CD14-positive monocyte (primary cell): Measurements from ENCODE around the gene MCC. TPM values are rescaled to one million over a fixed set of nuclear protein-coding genes. Genes with fewer than 3 reads are reported as not detected.

ENCODE experiments used
- DNase-seq, 3 donors: peaks; one replicate each; pipeline ENCODE4 v3.0.0-alpha.2; 2011 to 2022
- H2AFZ ChIP-seq: 2 replicates; pipeline ENCODE4 v1.6.0; 2012; ENCODE audit warnings: mild to moderate bottlenecking, low read depth, low read length, inconsistent platforms; ENCODE audit not compliant: insufficient read depth, poor library complexity, severe bottlenecking
- H3K27ac ChIP-seq, 2 donors: 1 replicate in 1 of 2; 2 replicates in 1 of 2; pipeline ENCODE4 v1.5.1; 2012 to 2013; ENCODE audit warnings: low read length in 2 of 2, control low read depth in 1 of 2, inconsistent platforms in 1 of 2, low read depth in 1 of 2, mild to moderate bottlenecking in 1 of 2
- H3K27me3 ChIP-seq, 2 donors: one replicate each; pipeline versions ENCODE4 v1.6.0 to v1.6.1; 2011 to 2013; ENCODE audit warnings: low read length in 2 of 2; ENCODE audit not compliant: control insufficient read depth in 2 of 2, insufficient read depth in 2 of 2
- H3K36me3 ChIP-seq, 2 donors: replicated peaks in 1 of 2; 1 replicate in 1 of 2; 2 replicates in 1 of 2; pipeline versions ENCODE4 v1.5.1 to v1.6.1; 2012 to 2013; ENCODE audit warnings: low read length in 2 of 2, control low read depth in 1 of 2, inconsistent platforms in 1 of 2, mild to moderate bottlenecking in 1 of 2; ENCODE audit not compliant: insufficient read depth in 2 of 2, control insufficient read depth in 1 of 2
- H3K4me1 ChIP-seq, 2 donors: 1 replicate in 1 of 2; 2 replicates in 1 of 2; pipeline versions ENCODE4 v1.5.1 to v1.6.1; 2012 to 2013; ENCODE audit warnings: low read length in 2 of 2, control low read depth in 1 of 2, inconsistent platforms in 1 of 2, mild to moderate bottlenecking in 1 of 2, moderate library complexity in 1 of 2; ENCODE audit not compliant: insufficient read depth in 2 of 2, control insufficient read depth in 1 of 2
- H3K4me2 ChIP-seq: replicated peaks from 2 replicates; pipeline ENCODE3; 2012; ENCODE audit warnings: low read length, moderate library complexity, mild to moderate bottlenecking; ENCODE audit not compliant: poor library complexity, severe bottlenecking; ENCODE audit errors: extremely low read depth
- H3K4me3 ChIP-seq, 3 experiments: fragments of 200-600 bp in 1 of 3; sonication (generic) in 1 of 3; replicated peaks in 1 of 3; 1 replicate in 2 of 3; 2 replicates in 1 of 3; pipeline ENCODE4 v1.5.1; 2011 to 2013; ENCODE audit warnings: low read length in 3 of 3, mild to moderate bottlenecking in 3 of 3, control low read depth in 2 of 3, low read depth in 2 of 3, inconsistent platforms in 1 of 3, moderate library complexity in 1 of 3
- H3K79me2 ChIP-seq: 2 replicates; pipeline ENCODE4 v1.6.0; 2012; ENCODE audit warnings: mild to moderate bottlenecking, control low read depth, inconsistent platforms, low read length, moderate library complexity; ENCODE audit not compliant: insufficient read depth
- H3K9ac ChIP-seq: 2 replicates; pipeline ENCODE4 v1.6.0; 2017; ENCODE audit warnings: low read length, mild to moderate bottlenecking; ENCODE audit not compliant: insufficient read depth, poor library complexity, severe bottlenecking
- H3K9me3 ChIP-seq, 2 donors: replicated peaks in 1 of 2; 1 replicate in 1 of 2; 2 replicates in 1 of 2; pipeline versions ENCODE4 v1.5.1 to v1.6.1; 2012 to 2013; ENCODE audit warnings: low read length in 2 of 2, control low read depth in 1 of 2; ENCODE audit not compliant: control insufficient read depth in 1 of 2, insufficient read depth in 1 of 2
- H4K20me1 ChIP-seq: 2 replicates; pipeline ENCODE4 v1.6.0; 2012; ENCODE audit warnings: mild to moderate bottlenecking, low read length, control low read depth, moderate library complexity; ENCODE audit not compliant: insufficient read depth
- H3K27ac Mint-ChIP-seq, 7 donors: one replicate each; pipeline ENCODE4 v1.8.0; 2020; ENCODE audit warnings: mild to moderate bottlenecking in 7 of 7, mixed read lengths in 7 of 7, moderate library complexity in 6 of 7, inconsistent platforms in 2 of 7
- H3K27me3 Mint-ChIP-seq, 3 donors: one replicate each; pipeline ENCODE4 v1.8.0; 2021 to 2022; ENCODE audit warnings: low read depth in 3 of 3, mild to moderate bottlenecking in 3 of 3, mixed read lengths in 3 of 3, moderate library complexity in 3 of 3, inconsistent platforms in 1 of 3
- H3K36me3 Mint-ChIP-seq, 2 donors: one replicate each; pipeline ENCODE4 v1.8.0; 2020; ENCODE audit warnings: mixed read lengths in 2 of 2, inconsistent platforms in 1 of 2, mild to moderate bottlenecking in 1 of 2
- H3K4me1 Mint-ChIP-seq: one replicate; pipeline ENCODE4 v1.8.0; 2020; ENCODE audit warnings: mild to moderate bottlenecking, mixed read lengths
- H3K4me3 Mint-ChIP-seq, 2 donors: one replicate each; pipeline ENCODE4 v1.8.0; 2020; ENCODE audit warnings: mild to moderate bottlenecking in 2 of 2, mixed read lengths in 2 of 2, moderate library complexity in 1 of 2
- H3K9me3 Mint-ChIP-seq, 7 donors: one replicate each; pipeline ENCODE4 v1.8.0; 2020 to 2022; ENCODE audit warnings: mixed read lengths in 7 of 7, mild to moderate bottlenecking in 6 of 7, moderate library complexity in 6 of 7, inconsistent platforms in 2 of 7
- WGBS: methylation state at CpG from one replicate; pipeline ENCODE4 v1.1.5; 2013; ENCODE audit warnings: missing lambda C conversion rate; ENCODE audit not compliant: insufficient coverage; 5-methylcytosine and 5-hydroxymethylcytosine counted together
- intact Hi-C, 2 donors: fragments of 100-400 bp; cut with micrococcal nuclease; formaldehyde crosslinking; loops; one replicate each; pipeline versions ENCODE4 v1.15.0 to v1.15.1; 2023
- polyA plus RNA-seq, 3 donors: library from polyadenylated mRNA; depleted of rRNA in 1 of 3; unstranded in 2 of 3; stranded (reverse) in 1 of 3; fragments of 300-500 nt in 2 of 3; fragments of >200 nt in 1 of 3; fragmentation: Illumina TruSeq in 2 of 3; gene quantifications; 1 replicate in 2 of 3; 2 replicates in 1 of 3; pipeline ENCODE4 v1.2.3, GENCODE V29; 2012 to 2021
- TF ChIP-seq, protein P1 (sequence below): fragments of 200-600 bp; IDR thresholded peaks from one replicate; pipeline ENCODE4 v1.8.0; 2022; ENCODE audit warnings: antibody characterized with exemption, mild to moderate bottlenecking

Gene MCC
- polyA plus RNA-seq, 3 donors, result 0.09 TPM; not detected in 2

GRCh38 chr5:113119246-113119924, 368.9 kb downstream of the MCC start:
- no peak overlapping the region for H2AFZ ChIP-seq
- Mint-ChIP-seq H3K27ac (no peak overlapping the region), H3K36me3 (no peaks in the 10 kb centered on the region), H3K4me1 (no peaks in the 10 kb centered on the region), H3K9me3 (peaks cover 0 to 4% (median 0%) of the 10 kb centered on the region in 7 donors), H3K4me3 (no peak overlapping the region), H3K27me3 (peaks cover 5 to 9% (median 6%) of the 10 kb centered on the region in 3 donors)
- H3K79me2 ChIP-seq, result no peaks in the 10 kb centered on the region
- no peak overlapping the region for H3K4me3 ChIP-seq
- H3K27me3 ChIP-seq, result no peaks in the 10 kb centered on the region
- H4K20me1 ChIP-seq, result no peaks in the 10 kb centered on the region
- no peak for DNase-seq
- H3K9me3 ChIP-seq, result no peaks in the 10 kb centered on the region
- intact Hi-C loops, result no loop called here
- H3K4me1 ChIP-seq, result no peaks in the 10 kb centered on the region
- H3K27ac ChIP-seq, result no peak overlapping the region
- no peak overlapping the region for H3K9ac ChIP-seq
- no peaks in the 10 kb centered on the region for H3K36me3 ChIP-seq
- TF ChIP-seq, protein P1, sequence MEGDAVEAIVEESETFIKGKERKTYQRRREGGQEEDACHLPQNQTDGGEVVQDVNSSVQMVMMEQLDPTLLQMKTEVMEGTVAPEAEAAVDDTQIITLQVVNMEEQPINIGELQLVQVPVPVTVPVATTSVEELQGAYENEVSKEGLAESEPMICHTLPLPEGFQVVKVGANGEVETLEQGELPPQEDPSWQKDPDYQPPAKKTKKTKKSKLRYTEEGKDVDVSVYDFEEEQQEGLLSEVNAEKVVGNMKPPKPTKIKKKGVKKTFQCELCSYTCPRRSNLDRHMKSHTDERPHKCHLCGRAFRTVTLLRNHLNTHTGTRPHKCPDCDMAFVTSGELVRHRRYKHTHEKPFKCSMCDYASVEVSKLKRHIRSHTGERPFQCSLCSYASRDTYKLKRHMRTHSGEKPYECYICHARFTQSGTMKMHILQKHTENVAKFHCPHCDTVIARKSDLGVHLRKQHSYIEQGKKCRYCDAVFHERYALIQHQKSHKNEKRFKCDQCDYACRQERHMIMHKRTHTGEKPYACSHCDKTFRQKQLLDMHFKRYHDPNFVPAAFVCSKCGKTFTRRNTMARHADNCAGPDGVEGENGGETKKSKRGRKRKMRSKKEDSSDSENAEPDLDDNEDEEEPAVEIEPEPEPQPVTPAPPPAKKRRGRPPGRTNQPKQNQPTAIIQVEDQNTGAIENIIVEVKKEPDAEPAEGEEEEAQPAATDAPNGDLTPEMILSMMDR, result no peak
- H3K4me2 ChIP-seq, result no peak overlapping the region
- WGBS, result 66% methylated on average over 5 of the region's 9 CpGs

- no peak overlapping the region for H3K9ac ChIP-seq
- H4K20me1 ChIP-seq, result no peaks in the 10 kb centered on the region
- no peak for DNase-seq
- Mint-ChIP-seq H3K27ac (no peak overlapping the region), H3K4me1 (no peaks in the 10 kb centered on the region), H3K36me3 (no peaks in the 10 kb centered on the region), H3K9me3 (peaks cover 0 to 4% (median 0%) of the 10 kb centered on the region in 7 donors), H3K4me3 (no peak overlapping the region), H3K27me3 (peaks cover 5 to 9% (median 7%) of the 10 kb centered on the region in 3 donors)
- H3K27ac ChIP-seq, result no peak overlapping the region
- no peaks in the 10 kb centered on the region for H3K4me1 ChIP-seq
- H3K4me2 ChIP-seq, result no peak overlapping the region
- no peak overlapping the region for H2AFZ ChIP-seq
- intact Hi-C loops, result no loop called here
- H3K9me3 ChIP-seq, result no peaks in the 10 kb centered on the region
- no peaks in the 10 kb centered on the region for H3K36me3 ChIP-seq
- H3K27me3 ChIP-seq, result no peaks in the 10 kb centered on the region
- 99% methylated on average over 6 of the region's 7 CpGs for WGBS
- TF ChIP-seq, protein P1, result no peak
- H3K4me3 ChIP-seq, result no peak overlapping the region
- H3K79me2 ChIP-seq, result no peaks in the 10 kb centered on the region
Measured at GRCh38 chr5:113118765-113119164, 369.5 kb downstream of the MCC start.
